ENCODE measurements around the gene HAPLN3. TPM values are rescaled to one million over a fixed set of nuclear protein-coding genes. Genes with fewer than 3 reads are reported as not detected.

HAPLN3 gene
- total RNA-seq, 6 donors from 2014 or later: 1.7 to 23.0 (median 4.6) TPM

DNA sequence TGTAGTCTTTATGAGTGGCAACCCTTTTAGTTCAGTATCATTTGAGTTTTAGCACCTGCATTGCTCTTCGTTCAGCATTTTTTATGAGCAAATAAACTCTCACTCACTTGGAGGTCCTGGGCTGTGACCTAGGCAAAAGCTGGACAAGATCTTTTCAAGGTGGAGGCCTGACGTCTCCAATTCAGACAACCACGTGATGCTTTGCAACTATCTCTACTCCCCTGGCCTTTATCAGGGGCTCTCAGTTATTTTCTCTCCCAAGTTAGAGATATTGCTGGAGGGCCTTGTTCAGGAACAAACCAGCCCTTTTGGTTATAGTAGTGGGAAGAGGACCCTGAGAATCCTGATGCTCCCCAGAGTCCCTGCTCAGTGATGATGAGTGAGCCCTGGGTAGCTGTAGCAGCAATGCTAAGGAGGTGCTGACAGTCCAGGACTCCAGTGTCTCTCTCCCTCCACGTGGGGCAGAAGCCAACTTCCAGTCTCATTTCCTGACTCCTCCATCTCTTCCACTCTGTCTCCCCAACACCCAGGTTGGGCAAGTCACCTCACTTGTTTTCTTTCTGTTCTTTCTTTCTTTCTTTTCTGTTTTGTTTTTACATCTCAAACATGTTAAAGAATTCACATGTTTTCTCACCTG lies 30.4 kb downstream of the HAPLN3 start:
- Histone ChIP-seq H3K27ac (no peak overlapping the region), H3K4me3 (no peak overlapping the region), H3K36me3 (no peaks in the 10 kb centered on the region), H3K4me1 (no peaks in the 10 kb centered on the region), H3K27me3 (no peaks in the 10 kb centered on the region), H3K9me3 (no peaks in the 10 kb centered on the region)
- ATAC-seq (ENCODE audit: low FRiP score in 2 of 2) (no peak), DNase-seq (no peak)
- no peak for TF ChIP-seq CTCF (IDR thresholded peaks at IDR 0.05)
- 66 to 73% methylated on average over 4 of the region's 4 CpGs for WGBS, 2 donors

DNA sequence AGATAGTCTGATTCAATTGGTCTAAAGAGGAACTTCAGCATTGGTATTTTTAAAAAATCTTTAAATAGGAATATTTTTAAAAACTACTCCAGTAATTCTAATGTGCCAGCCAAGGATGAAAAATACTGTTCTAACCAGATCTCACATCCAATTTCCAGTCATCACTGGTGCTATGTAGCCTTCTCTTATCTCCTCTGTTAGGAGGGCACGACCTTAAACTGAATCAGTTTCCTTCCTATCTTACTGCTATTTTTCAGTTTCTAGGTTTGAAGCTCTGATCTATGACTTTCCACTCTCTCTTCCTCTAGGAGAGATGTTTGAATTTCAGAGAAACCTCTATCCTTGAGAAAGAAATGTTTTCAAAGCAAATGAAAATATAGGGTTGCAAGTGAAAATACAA lies 31.9 kb downstream of the HAPLN3 start:
- no peaks in the 10 kb centered on the region for H3K36me3 ChIP-seq
- WGBS, 2 donors: 29 to 74% methylated on average over 1 of the region's 1 CpG
- no peak overlapping the region for H3K27ac ChIP-seq
- DNase-seq (no peak), ATAC-seq (ENCODE audit: low FRiP score in 2 of 2) (no peak)
- no peaks in the 10 kb centered on the region for H3K4me1 ChIP-seq
- H3K4me3 ChIP-seq: no peak overlapping the region
- H3K27me3 ChIP-seq: no peaks in the 10 kb centered on the region
- TF ChIP-seq POLR2AphosphoS5 (IDR thresholded peaks at IDR 0.05): no peak
- TF ChIP-seq EP300 (IDR thresholded peaks at IDR 0.05): no peak
- TF ChIP-seq CTCF (IDR thresholded peaks at IDR 0.05): no peak
- TF ChIP-seq POLR2A (IDR thresholded peaks at IDR 0.05): no peak
- H3K9me3 ChIP-seq: no peaks in the 10 kb centered on the region

DNA sequence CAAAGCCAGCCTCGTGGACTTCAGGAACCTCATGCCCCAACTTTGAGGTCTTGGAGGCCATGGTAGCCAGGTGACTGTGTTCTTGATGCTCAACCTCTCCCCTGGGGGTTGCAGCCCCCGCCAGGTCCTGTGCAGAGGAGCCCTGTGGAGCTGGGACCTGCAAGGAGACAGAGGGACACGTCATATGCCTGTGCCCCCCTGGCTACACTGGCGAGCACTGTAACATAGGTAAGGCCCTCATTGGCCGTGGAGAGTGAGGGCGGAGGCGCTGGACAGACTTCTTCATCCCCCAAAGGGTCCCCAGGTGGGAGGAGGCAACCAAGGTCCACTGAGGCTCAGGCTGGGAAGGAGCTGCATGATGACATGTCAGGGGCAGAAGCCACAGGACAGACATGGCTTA lies 35.1 kb downstream of the HAPLN3 start:
- Histone ChIP-seq H3K9me3 (no peaks in the 10 kb centered on the region), H3K27ac (no peak overlapping the region), H3K27me3 (no peaks in the 10 kb centered on the region), H3K4me3 (no peak overlapping the region), H3K4me1 (no peaks in the 10 kb centered on the region), H3K36me3 (no peaks in the 10 kb centered on the region)
- 50 to 86% methylated on average over 1 to 6 of the region's 7 CpGs for WGBS, 2 donors
- DNase-seq: no peak
- TF ChIP-seq POLR2A (IDR thresholded peaks at IDR 0.05): no peak
- TF ChIP-seq POLR2AphosphoS5 (IDR thresholded peaks at IDR 0.05): no peak
- no peak for TF ChIP-seq EP300 (IDR thresholded peaks at IDR 0.05)
- no peak for TF ChIP-seq CTCF (IDR thresholded peaks at IDR 0.05)
- ATAC-seq (ENCODE audit: low FRiP score in 2 of 2): peak in 1 of 2 donors; percentile 28

GRCh38 chr15:88859550-88859949 lies 35.8 kb downstream of the HAPLN3 start:
- WGBS, 2 donors: 38 to 59% methylated on average over 7 of the region's 7 CpGs
- Histone ChIP-seq H3K27ac (no peak overlapping the region), H3K36me3 (no peaks in the 10 kb centered on the region), H3K4me3 (no peak overlapping the region), H3K4me1 (no peaks in the 10 kb centered on the region), H3K9me3 (no peaks in the 10 kb centered on the region), H3K27me3 (no peaks in the 10 kb centered on the region)
- TF ChIP-seq EP300 (IDR thresholded peaks at IDR 0.05) (no peak), POLR2AphosphoS5 (IDR thresholded peaks at IDR 0.05) (no peak), POLR2A (IDR thresholded peaks at IDR 0.05) (no peak), CTCF (IDR thresholded peaks at IDR 0.05) (no peak)
- ATAC-seq (ENCODE audit: low FRiP score in 2 of 2) (no peak), DNase-seq (no peak)

DNA sequence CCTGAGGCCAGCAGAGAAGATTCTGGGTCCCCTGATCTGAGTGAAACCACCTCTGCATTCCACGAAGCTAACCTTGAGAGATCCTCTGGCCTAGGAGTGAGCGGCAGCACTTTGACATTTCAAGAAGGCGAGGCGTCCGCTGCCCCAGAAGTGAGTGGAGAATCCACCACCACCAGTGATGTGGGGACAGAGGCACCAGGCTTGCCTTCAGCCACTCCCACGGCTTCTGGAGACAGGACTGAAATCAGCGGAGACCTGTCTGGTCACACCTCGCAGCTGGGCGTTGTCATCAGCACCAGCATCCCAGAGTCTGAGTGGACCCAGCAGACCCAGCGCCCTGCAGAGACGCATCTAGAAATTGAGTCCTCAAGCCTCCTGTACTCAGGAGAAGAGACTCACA lies 36.4 kb downstream of the HAPLN3 start:
- H3K27ac ChIP-seq: no peak overlapping the region
- no peak for ATAC-seq (ENCODE audit: low FRiP score in 2 of 2)
- H3K36me3 ChIP-seq: no peaks in the 10 kb centered on the region
- TF ChIP-seq EP300 (IDR thresholded peaks at IDR 0.05): no peak
- no peak for TF ChIP-seq CTCF (IDR thresholded peaks at IDR 0.05)
- TF ChIP-seq POLR2AphosphoS5 (IDR thresholded peaks at IDR 0.05): no peak
- TF ChIP-seq POLR2A (IDR thresholded peaks at IDR 0.05): no peak
- no peak for DNase-seq
- H3K4me1 ChIP-seq: no peaks in the 10 kb centered on the region
- H3K9me3 ChIP-seq: no peaks in the 10 kb centered on the region
- no peak overlapping the region for H3K4me3 ChIP-seq
- WGBS, 2 donors: 60 to 92% methylated on average over 1 to 11 of the region's 11 CpGs
- H3K27me3 ChIP-seq: no peaks in the 10 kb centered on the region

Data from upper lobe of left lung (tissue), 6 donors.